SK-N-SH (cell line): Measurements from ENCODE around the gene POU3F1. TPM values are rescaled to one million over a fixed set of nuclear protein-coding genes. Genes with fewer than 3 reads are reported as not detected.
A peak's percentile ranks its signal among the peaks of the same experiment; 100 is the strongest.

ENCODE experiments used
- CTCF ChIA-PET: fragments of 300-600, 350-600 bp; formaldehyde crosslinking; extraction: SDS; loops from one replicate; lab custom pipeline; 2021; lab: Yijun Ruan, JAX
- POLR2A ChIA-PET: fragments of 350-600 bp; sonication (Branson Sonifier 250); formaldehyde crosslinking; extraction: SDS; loops from one replicate; lab custom pipeline; 2020; ENCODE audit warnings: antibody characterized with exemption, inconsistent platforms; lab: Yijun Ruan, JAX
- DNase-seq: peaks from one replicate; pipeline ENCODE4 v3.0.0; 2012
- H2AFZ ChIP-seq: fragments of 200-600 bp; sonication (generic); 2 replicates; pipeline ENCODE4 v1.8.1; 2016; ENCODE audit warnings: antibody characterized with exemption, mild to moderate bottlenecking, low read depth
- H3F3A ChIP-seq: fragments of 200-600 bp; sonication (generic); replicated peaks from 2 replicates; pipeline ENCODE3; 2016; ENCODE audit warnings: antibody characterized with exemption, mild to moderate bottlenecking; ENCODE audit not compliant: insufficient read depth
- H3K27ac ChIP-seq, 2 experiments: fragments of 200-500 bp in 1 of 2; fragments of 200-600 bp in 1 of 2; sonication (Bioruptor generic) in 1 of 2; sonication (generic), shearing (Covaris generic) in 1 of 2; 2 replicates each; pipeline versions ENCODE4 v1.5.1 to v1.6.1; 2014 to 2016; ENCODE audit warnings: low read depth in 2 of 2, inconsistent platforms in 1 of 2, low read length in 1 of 2, mild to moderate bottlenecking in 1 of 2, mixed read lengths in 1 of 2
- H3K27me3 ChIP-seq: fragments of 200-600 bp; sonication (generic), shearing (Covaris generic); 2 replicates; pipeline ENCODE4 v1.6.1; 2016; ENCODE audit warnings: mixed run types; ENCODE audit not compliant: insufficient read depth
- H3K36me3 ChIP-seq, 2 experiments: fragments of 200-500 bp in 1 of 2; fragments of 200-600 bp in 1 of 2; sonication (Bioruptor generic) in 1 of 2; sonication (generic) in 1 of 2; replicated peaks in 1 of 2; 2 replicates each; pipeline versions ENCODE3 to v1.5.1; 2014 to 2016; ENCODE audit warnings: low read length in 1 of 2, mild to moderate bottlenecking in 1 of 2; ENCODE audit not compliant: insufficient read depth in 2 of 2, control insufficient read depth in 1 of 2
- H3K4me1 ChIP-seq, 2 experiments: fragments of 200-500 bp in 1 of 2; fragments of 200-600 bp in 1 of 2; sonication (Bioruptor generic) in 1 of 2; sonication (generic), shearing (Covaris generic) in 1 of 2; 2 replicates each; pipeline versions ENCODE4 v1.5.1 to v1.6.1; 2014 to 2016; ENCODE audit warnings: low read depth in 1 of 2, low read length in 1 of 2, mixed run types in 1 of 2; ENCODE audit not compliant: insufficient read depth in 2 of 2, control insufficient read depth in 1 of 2
- H3K4me2 ChIP-seq: fragments of 200-600 bp; sonication (generic), shearing (Covaris generic); 2 replicates; pipeline ENCODE4 v1.6.1; 2017; ENCODE audit warnings: mixed run types
- H3K4me3 ChIP-seq, 2 experiments: fragments of 200-500 bp in 1 of 2; fragments of 200-600 bp in 1 of 2; sonication (Bioruptor generic) in 1 of 2; sonication (generic), shearing (Covaris generic) in 1 of 2; 2 replicates each; pipeline versions ENCODE4 v1.5.1 to v1.8.1; 2014 to 2016; ENCODE audit warnings: low read depth in 2 of 2, inconsistent platforms in 1 of 2, low read length in 1 of 2, mild to moderate bottlenecking in 1 of 2, mixed read lengths in 1 of 2, moderate library complexity in 1 of 2
- H3K79me2 ChIP-seq: fragments of 200-600 bp; sonication (generic); 2 replicates; pipeline ENCODE4 v1.8.1; 2017; ENCODE audit warnings: mild to moderate bottlenecking; ENCODE audit not compliant: insufficient read depth
- H3K9ac ChIP-seq: fragments of 200-600 bp; sonication (generic); 2 replicates; pipeline ENCODE4 v1.6.1; 2017; ENCODE audit warnings: mixed run types
- H3K9me2 ChIP-seq: fragments of 200-600 bp; sonication (generic); 2 replicates; pipeline ENCODE4 v1.6.1; 2017; ENCODE audit warnings: mixed run types
- H3K9me3 ChIP-seq: fragments of 200-600 bp; sonication (generic); 2 replicates; pipeline ENCODE4 v1.6.1; 2017; ENCODE audit warnings: mixed run types, mild to moderate bottlenecking, moderate library complexity
- H4K20me1 ChIP-seq: fragments of 200-600 bp; sonication (generic); 2 replicates; pipeline ENCODE4 v1.6.1; 2017; ENCODE audit warnings: mild to moderate bottlenecking, mixed run types; ENCODE audit not compliant: insufficient read depth
- ELF1 ChIP-seq: IDR thresholded peaks from 2 replicates; pipeline ENCODE4 v1.4.0; 2012
- EP300 ChIP-seq, 2 experiments: IDR thresholded peaks; 2 replicates each; pipeline versions ENCODE4 v1.4.0 to v1.6.1; 2012; ENCODE audit warnings: borderline replicate concordance in 1 of 2, low read depth in 1 of 2, low read length in 1 of 2
- EZH2phosphoT487 ChIP-seq: fragments of 200-600 bp; sonication (generic); IDR thresholded peaks from 2 replicates; pipeline ENCODE4 v1.6.1; 2017; ENCODE audit warnings: low read depth, mixed run types, mild to moderate bottlenecking, antibody characterized with exemption, moderate library complexity, borderline replicate concordance
- FOSL2 ChIP-seq: IDR thresholded peaks from 2 replicates; pipeline ENCODE4 v1.4.0; 2012; ENCODE audit warnings: low read depth, mild to moderate bottlenecking, moderate library complexity, borderline replicate concordance
- FOXM1 ChIP-seq: IDR thresholded peaks from 2 replicates; pipeline ENCODE4 v1.4.0; 2012; ENCODE audit warnings: low read depth, mild to moderate bottlenecking
- GABPA ChIP-seq: IDR thresholded peaks from 2 replicates; pipeline ENCODE4 v1.4.0; 2012; ENCODE audit warnings: low read depth, mild to moderate bottlenecking
- JUND ChIP-seq: IDR thresholded peaks from 2 replicates; pipeline ENCODE4 v1.4.0; 2012
- MEF2A ChIP-seq: IDR thresholded peaks from 2 replicates; pipeline ENCODE4 v1.4.0; 2012; ENCODE audit warnings: low read depth, borderline replicate concordance
- MXI1 ChIP-seq: IDR thresholded peaks from 2 replicates; pipeline ENCODE4 v1.6.1; 2012; ENCODE audit warnings: mild to moderate bottlenecking, low read depth, low read length, improper control_type of control experiment
- PBX3 ChIP-seq: IDR thresholded peaks from 2 replicates; pipeline ENCODE4; 2012
- RAD21 ChIP-seq: IDR thresholded peaks from 2 replicates; pipeline ENCODE4 v1.6.1; 2012; ENCODE audit warnings: mild to moderate bottlenecking, low read length
- RFX5 ChIP-seq: IDR thresholded peaks from 2 replicates; pipeline ENCODE4 v1.6.1; 2012; ENCODE audit warnings: mild to moderate bottlenecking, improper control_type of control experiment, low read length
- SMC3 ChIP-seq: IDR thresholded peaks from 2 replicates; pipeline ENCODE4 v1.6.1; 2012; ENCODE audit warnings: low read depth, low read length, improper control_type of control experiment
- TAF1 ChIP-seq: IDR thresholded peaks from 2 replicates; pipeline ENCODE4 v1.6.1; 2012; ENCODE audit warnings: low read depth, mild to moderate bottlenecking, low read length, moderate library complexity, borderline replicate concordance
- TCF12 ChIP-seq: IDR thresholded peaks from 2 replicates; pipeline ENCODE4 v1.4.0; 2012
- TEAD4 ChIP-seq: IDR thresholded peaks from 2 replicates; pipeline ENCODE4 v1.4.0; 2012; ENCODE audit warnings: mild to moderate bottlenecking, borderline replicate concordance; ENCODE audit not compliant: insufficient read depth
- ZBTB33 ChIP-seq: IDR thresholded peaks from 2 replicates; pipeline ENCODE4 v1.4.0; 2012; ENCODE audit warnings: low read depth, borderline replicate concordance
- whole genome bisulfite sequencing: methylation state at CpG from one replicate; pipeline ENCODE4 v1.1.6; 2017; ENCODE audit warnings: low lambda C conversion rate; 5-methylcytosine and 5-hydroxymethylcytosine counted together
- polyA plus RNA-seq, 3 experiments: library from polyadenylated mRNA; depleted of rRNA; stranded (reverse); fragments of >200 nt; gene quantifications; 2 replicates each; pipeline ENCODE4 v1.2.3, GENCODE V29; 2012
- TF ChIP-seq, protein P1 (sequence below): fragments of 150-350 bp; IDR thresholded peaks from 2 replicates; pipeline ENCODE4 v1.6.1; 2017; ENCODE audit warnings: antibody characterized with exemption, low read length, low read depth, borderline replicate concordance
- TF ChIP-seq, protein P2 (sequence below): fragments of 150-350 bp; IDR thresholded peaks from 2 replicates; pipeline ENCODE4 v1.6.1; 2016; ENCODE audit warnings: mild to moderate bottlenecking, low read depth, low read length

POU3F1 gene
- polyA plus RNA-seq, 1 of the 3 experiments (the other 2 are of a cell fraction): not detected

DNA sequence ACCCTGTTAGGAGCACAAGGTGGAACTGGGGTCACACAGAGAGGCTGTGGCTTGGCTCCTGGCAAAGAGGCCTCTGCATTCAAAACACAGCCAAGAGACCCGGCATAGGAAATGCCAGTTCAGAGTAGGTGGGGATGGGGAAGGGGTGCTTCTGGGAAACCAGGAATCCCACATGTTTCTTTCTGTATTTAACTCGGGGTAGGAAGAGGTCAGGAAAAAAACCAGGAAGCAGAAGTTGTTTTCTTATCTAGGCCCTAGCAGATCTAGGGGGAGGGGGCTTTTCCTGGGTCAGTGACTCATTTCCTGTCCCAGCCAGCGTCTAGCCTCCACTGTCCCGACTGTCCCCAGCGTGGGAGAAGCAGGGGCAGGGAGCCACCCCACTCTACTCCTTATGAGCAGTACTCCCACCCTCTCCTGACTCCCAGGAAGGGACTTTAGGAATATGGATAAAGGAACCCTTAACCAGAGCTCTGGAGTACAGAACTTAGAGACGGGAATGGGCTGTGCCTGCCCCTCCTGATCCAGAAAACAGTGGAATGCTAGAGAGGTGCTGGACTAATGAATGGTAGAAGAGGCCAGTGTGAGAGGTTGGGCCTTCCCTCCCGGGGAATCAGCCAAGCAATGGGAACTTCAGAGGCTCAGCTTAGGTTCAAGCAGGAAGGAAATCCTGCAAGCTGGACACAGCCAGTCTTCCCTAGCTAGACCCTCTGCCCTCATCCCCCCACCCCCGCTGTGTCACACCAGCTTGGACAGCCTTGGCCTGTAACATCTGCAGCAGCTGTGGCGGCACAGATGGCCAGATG lies 47.0 kb downstream of the POU3F1 start:
- H4K20me1 ChIP-seq: no peaks in the 10 kb centered on the region
- no peaks in the 10 kb centered on the region for H3K27me3 ChIP-seq
- peaks cover 27% of the 10 kb centered on the region for H3F3A ChIP-seq
- H3K9me3 ChIP-seq: no peaks in the 10 kb centered on the region
- peaks cover 57% of the 10 kb centered on the region for H3K79me2 ChIP-seq
- peak; percentile 72 for DNase-seq
- peak overlapping the region; percentile 19; the same call in 1 of the 2 replicates for H2AFZ ChIP-seq
- peak overlapping the region; percentile 88 to 92 for H3K27ac ChIP-seq
- ChIA-PET POLR2A (interaction anchor here (1.1 to 1.4 kb wide), 3 partner anchors 9 to 13 kb away, joined by 3 to 5 read pairs (median 5); partner anchors contain the start of gene SF3A3), CTCF (interaction anchor here (0.9 to 5.2 kb wide), 3 partner anchors 9 to 836 kb away, joined by 3 to 37 read pairs (median 3); partner anchors contain the start of gene SF3A3)
- TF ChIP-seq TCF12 (0 out of 2 replicates have a peak, but pooled peaks have one; percentile 9), TAF1 (no peak), ZBTB33 (no peak), ELF1 (0 out of 2 replicates have a peak, but pooled peaks have one; percentile 17), JUND (peak; percentile 49), FOSL2 (peak; percentile 53), EZH2phosphoT487 (no peak), PBX3 (no peak), GABPA (0 out of 2 replicates have a peak, but pooled peaks have one; percentile 16)
- H3K9me2 ChIP-seq: no peaks in the 10 kb centered on the region
- H3K4me3 ChIP-seq: no peak overlapping the region; a peak in 1 of 4 replicates
- H3K9ac ChIP-seq: peak overlapping the region; percentile 62
- peaks cover 48 to 52% of the 10 kb centered on the region in 2 experiments for H3K4me1 ChIP-seq
- WGBS: 11% methylated on average over 8 of the region's 9 CpGs
- H3K36me3 ChIP-seq: peaks cover 0 to 18% of the 10 kb centered on the region in 2 experiments
- peak overlapping the region; percentile 70 for H3K4me2 ChIP-seq

DNA sequence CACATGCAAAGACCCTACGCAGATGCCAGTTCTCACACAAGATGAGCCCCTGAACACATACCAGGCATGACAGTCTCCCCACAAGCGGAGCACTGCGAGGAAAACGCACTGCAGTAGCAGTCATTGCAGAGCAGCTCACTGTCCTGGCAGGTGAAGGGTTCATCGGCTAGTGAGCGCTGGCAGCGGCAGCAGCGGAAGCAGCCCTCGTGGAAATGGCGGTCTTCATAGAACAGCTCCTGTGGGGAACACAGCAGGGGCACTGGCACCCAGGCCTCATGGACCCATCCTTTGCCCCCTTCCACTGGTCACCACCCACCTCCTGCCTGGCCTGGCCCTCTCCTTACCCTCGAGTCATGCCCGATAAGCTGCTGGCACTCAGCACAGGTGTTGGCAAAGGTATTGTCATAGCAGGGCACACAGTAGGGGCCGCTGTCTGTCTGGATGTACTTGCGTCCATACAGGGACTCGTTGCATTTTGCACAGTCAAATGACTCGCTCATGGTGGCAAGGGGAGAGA lies 47.6 kb downstream of the POU3F1 start:
- ChIA-PET CTCF (interaction anchor here (1.5 to 5.2 kb wide), 2 partner anchors 9 to 20 kb away, joined by 4 to 37 read pairs; partner anchors contain the start of gene SF3A3), POLR2A (interaction anchor here (1.2 kb wide), 1 partner anchor 9 kb away, joined by 3 read pairs; the partner anchor contains the start of gene SF3A3)
- no peaks in the 10 kb centered on the region for H3K9me2 ChIP-seq
- peak overlapping the region; percentile 12; the same call in 1 of the 2 replicates for H2AFZ ChIP-seq
- peak overlapping the region; percentile 88 to 92 for H3K27ac ChIP-seq
- H3K27me3 ChIP-seq: no peaks in the 10 kb centered on the region
- no peaks in the 10 kb centered on the region for H4K20me1 ChIP-seq
- H3K9me3 ChIP-seq: no peaks in the 10 kb centered on the region
- no peak overlapping the region; a peak in 1 of 4 replicates for H3K4me3 ChIP-seq
- TF ChIP-seq FOSL2 (no peak), MXI1 (no peak), EZH2phosphoT487 (no peak), TEAD4 (no peak), MEF2A (no peak), RAD21 (no peak), JUND (no peak), RFX5 (no peak), FOXM1 (no peak), SMC3 (no peak), EP300 (IDR thresholded peaks at IDR 0.05; ENCODE audit: borderline replicate concordance in 1 of 2, low read depth in 1 of 2, low read length in 1 of 2) (no peak)
- TF ChIP-seq, protein P1, sequence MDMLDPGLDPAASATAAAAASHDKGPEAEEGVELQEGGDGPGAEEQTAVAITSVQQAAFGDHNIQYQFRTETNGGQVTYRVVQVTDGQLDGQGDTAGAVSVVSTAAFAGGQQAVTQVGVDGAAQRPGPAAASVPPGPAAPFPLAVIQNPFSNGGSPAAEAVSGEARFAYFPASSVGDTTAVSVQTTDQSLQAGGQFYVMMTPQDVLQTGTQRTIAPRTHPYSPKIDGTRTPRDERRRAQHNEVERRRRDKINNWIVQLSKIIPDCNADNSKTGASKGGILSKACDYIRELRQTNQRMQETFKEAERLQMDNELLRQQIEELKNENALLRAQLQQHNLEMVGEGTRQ: no peak
- TF ChIP-seq, protein P2, sequence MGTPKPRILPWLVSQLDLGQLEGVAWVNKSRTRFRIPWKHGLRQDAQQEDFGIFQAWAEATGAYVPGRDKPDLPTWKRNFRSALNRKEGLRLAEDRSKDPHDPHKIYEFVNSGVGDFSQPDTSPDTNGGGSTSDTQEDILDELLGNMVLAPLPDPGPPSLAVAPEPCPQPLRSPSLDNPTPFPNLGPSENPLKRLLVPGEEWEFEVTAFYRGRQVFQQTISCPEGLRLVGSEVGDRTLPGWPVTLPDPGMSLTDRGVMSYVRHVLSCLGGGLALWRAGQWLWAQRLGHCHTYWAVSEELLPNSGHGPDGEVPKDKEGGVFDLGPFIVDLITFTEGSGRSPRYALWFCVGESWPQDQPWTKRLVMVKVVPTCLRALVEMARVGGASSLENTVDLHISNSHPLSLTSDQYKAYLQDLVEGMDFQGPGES: no peak
- peak overlapping the region; percentile 62; the same call in 1 of the 2 replicates for H3K9ac ChIP-seq
- peaks cover 50% of the 10 kb centered on the region for H3K79me2 ChIP-seq
- H3K4me2 ChIP-seq: peak overlapping the region; percentile 70
- no peak for DNase-seq
- peaks cover 0 to 18% of the 10 kb centered on the region in 2 experiments for H3K36me3 ChIP-seq
- H3K4me1 ChIP-seq: peaks cover 45 to 46% of the 10 kb centered on the region in 2 experiments
- 85% methylated on average over 15 of the region's 16 CpGs for WGBS
- peaks cover 27% of the 10 kb centered on the region for H3F3A ChIP-seq
